Measurements from ENCODE around the gene LILRB3.
"Not testable (repeated sequence)": the region's sequence is repeated elsewhere in the genome, so short reads cannot be mapped to it uniquely, and the experiment has no call there.

DNA sequence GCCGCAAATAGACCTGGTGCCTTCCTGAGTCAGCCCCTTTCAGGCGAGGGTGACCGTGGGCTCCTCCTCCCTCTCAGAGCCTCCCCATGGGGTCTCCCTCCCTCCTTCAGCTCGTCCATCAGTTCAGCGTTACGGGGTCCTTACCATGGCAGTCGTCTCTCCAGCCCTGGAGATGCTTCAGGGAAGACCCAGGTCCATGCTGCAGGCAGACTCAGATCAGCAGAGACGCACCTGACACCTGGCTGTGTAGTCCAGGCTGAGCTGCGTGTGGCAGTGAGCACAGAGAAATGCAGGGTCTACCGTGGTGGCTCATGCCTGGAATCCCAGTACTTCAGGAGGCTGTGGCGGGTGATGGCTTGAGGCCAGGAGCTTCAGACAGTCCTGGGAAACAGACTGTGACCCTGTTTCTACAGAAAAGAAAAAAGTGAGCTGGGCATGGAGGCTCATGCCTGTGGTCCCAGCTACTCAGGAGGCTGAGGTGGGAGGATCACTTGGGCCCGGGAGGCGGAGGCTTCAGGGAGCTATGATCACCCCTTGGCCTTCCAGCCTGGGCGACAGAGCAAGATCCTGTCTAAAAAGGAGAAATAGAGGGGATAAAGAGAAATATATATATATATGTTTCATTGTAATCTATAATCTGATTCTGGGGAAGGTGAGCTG, 600 bp upstream of the LILRB3 start:
- TF ChIP-seq, protein P1, sequence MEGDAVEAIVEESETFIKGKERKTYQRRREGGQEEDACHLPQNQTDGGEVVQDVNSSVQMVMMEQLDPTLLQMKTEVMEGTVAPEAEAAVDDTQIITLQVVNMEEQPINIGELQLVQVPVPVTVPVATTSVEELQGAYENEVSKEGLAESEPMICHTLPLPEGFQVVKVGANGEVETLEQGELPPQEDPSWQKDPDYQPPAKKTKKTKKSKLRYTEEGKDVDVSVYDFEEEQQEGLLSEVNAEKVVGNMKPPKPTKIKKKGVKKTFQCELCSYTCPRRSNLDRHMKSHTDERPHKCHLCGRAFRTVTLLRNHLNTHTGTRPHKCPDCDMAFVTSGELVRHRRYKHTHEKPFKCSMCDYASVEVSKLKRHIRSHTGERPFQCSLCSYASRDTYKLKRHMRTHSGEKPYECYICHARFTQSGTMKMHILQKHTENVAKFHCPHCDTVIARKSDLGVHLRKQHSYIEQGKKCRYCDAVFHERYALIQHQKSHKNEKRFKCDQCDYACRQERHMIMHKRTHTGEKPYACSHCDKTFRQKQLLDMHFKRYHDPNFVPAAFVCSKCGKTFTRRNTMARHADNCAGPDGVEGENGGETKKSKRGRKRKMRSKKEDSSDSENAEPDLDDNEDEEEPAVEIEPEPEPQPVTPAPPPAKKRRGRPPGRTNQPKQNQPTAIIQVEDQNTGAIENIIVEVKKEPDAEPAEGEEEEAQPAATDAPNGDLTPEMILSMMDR (IDR thresholded peaks at IDR 0.05), result not testable (repeated sequence)
- TF ChIP-seq EP300, POLR2AphosphoS5, POLR2A (IDR thresholded peaks at IDR 0.05): not testable (repeated sequence)

Measured in suprapubic skin (tissue), 4 donors.